ENCODE data around the gene CENPN. TPM values are rescaled to one million over a fixed set of nuclear protein-coding genes. Genes with fewer than 3 reads are reported as not detected.

Gene CENPN
- total and polyA plus RNA-seq, 2 of the 8 experiments (the other 6 are each of a cell fraction or from before 2014, with no cell fraction given), result 32.8 to 67.0 TPM

GRCh38 chr16:81003610-81004460 lies 3.2 kb upstream of the CENPN start (continued):
- TF ChIP-seq CHD7 (IDR thresholded peaks at IDR 0.05; ENCODE audit: insufficient replicate concordance, low read length) (no peak), HDAC2 (IDR thresholded peaks at IDR 0.05; ENCODE audit: borderline replicate concordance in 1 of 2, low read depth in 2 of 2, low read length in 2 of 2) (no peak)
